UCSD-AML1 (cell line): ENCODE data around the gene C12orf56.
"Not testable (repeated sequence)": the region's sequence is repeated elsewhere in the genome, so short reads cannot be mapped to it uniquely, and the experiment has no call there.

Source experiments
- DNase-seq: peaks from one replicate; lab custom pipeline; 2025; ENCODE audit not compliant: unreplicated experiment; lab: John Stamatoyannopoulos, UW

Gene C12orf56

DNA sequence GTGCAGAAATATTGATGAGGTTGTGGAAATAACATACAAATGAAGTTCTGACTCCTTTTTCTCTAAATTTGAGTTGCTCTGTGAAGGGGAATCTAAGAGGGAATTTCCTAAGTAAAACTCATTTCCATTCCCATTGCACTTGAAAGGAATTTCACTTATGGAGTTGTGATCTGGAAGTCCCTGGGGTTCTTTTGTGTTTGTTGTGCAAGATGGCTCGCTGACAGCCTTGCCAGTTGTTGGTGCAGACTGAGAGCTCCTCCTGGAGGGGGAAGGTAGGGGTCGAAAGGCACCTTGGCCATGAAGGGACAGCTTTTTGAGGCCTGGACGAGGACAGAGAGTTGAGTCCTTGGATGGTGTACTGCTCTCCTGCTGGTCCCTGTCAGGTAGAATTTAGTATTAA, 72.0 kb downstream of the C12orf56 start:
- no peak for DNase-seq

DNA sequence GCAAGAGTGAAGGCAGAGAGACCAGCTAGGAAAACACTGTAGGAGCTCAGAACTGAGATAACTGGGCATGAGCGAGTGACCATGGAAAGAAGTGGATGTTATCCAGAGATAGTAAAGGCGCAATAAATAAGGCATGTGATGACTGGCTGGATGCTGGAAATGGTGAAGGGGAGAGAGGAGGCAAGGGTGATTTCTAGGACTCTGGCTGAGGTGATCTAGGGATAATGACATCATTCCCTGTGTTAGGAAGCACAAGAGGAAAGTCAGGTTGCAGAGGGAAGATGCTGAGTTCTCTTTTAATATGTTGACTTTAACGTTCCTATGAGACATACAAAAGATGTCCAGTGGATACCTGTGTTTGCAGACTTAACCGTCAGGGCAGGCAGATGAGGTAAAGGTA, 78.7 kb downstream of the C12orf56 start:
- no peak for DNase-seq

GRCh38 chr12:64304571-64304970, 86.0 kb downstream of the C12orf56 start:
- no peak for DNase-seq

DNA sequence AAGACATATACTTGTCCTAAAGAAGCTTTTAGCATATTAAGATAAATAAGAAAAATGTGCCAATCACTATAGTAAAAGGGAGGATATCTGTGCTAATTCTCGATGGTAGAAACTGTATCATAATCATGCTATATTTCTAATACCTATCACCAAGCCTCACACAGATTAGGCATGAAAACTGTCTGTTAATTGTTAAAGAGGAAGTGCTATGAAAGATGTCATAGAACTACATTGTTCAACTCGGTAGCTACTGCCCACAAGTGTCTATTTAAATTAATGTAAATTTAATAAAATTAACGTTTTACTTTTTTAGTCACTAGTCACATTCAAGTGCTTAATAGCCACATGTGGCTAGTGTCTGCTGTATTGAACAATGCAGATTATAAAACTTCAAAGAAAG, 90.9 kb downstream of the C12orf56 start:
- DNase-seq, result no peak

- no peak for DNase-seq
Observed at GRCh38 chr12:64296301-64296700, 94.3 kb downstream of the C12orf56 start.

- DNase-seq, result no peak
Observed at GRCh38 chr12:64293654-64294364, 96.7 kb downstream of the C12orf56 start.

DNA sequence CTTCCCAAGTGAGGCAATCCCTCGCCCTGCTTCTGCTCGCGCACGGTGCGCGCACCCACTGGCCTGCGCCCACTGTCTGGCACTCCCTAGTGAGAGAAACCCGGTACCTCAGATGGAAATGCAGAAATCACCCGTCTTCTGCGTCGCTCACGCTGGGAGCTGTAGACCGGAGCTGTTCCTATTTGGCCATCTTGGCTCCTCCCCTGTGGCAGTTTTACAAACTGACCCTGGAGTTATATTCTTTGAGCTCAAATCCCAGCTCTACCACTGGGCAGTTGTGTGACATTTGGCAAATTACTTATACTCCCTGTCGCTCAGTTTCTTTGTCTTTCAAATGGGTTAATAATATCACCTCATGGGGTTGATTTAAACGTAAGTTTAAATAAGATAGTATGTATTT, 97.4 kb downstream of the C12orf56 start:
- DNase-seq, result not testable (repeated sequence)

DNA sequence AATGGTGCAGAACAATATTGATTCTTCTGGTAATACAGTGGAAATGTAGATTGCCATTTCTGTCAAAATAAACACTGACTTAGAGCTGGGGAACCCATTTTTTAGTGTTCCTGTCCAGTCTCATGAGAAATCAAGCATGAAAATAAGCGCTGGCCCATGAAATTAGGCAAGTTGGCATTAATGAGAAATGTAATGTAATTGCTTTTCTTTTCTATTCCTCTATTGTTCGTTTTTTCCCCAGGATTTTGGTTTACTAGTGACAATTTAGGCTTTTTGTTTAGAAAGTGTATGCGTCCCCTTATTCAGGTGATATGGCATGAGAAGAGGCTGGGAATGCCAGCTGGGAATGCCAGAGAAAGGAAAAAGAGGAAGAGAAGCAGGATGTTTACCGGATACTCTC, 104.0 kb downstream of the C12orf56 start:
- no peak for DNase-seq

- DNase-seq, result no peak
Observed at GRCh38 chr12:64284256-64284655, 106.3 kb downstream of the C12orf56 start.

DNA sequence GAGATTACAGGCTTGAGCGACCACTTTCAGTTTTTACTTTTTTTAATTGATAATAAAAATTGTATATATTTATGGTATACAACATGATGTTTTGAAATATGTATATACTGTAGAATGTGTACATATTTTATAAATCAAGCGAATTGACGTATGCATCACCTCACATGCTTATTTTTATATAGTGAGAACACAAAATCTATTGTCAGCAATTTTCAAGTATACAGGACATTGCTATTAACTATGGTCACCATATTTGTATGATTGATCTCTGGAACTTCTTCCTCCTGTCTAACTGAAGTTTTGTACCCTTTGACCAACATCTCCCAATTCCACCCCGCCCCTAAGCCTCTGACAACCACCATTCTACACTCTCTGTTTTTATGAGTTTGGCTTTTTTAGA, 112.1 kb downstream of the C12orf56 start:
- DNase-seq, result no peak

- no peak for DNase-seq
Observed at GRCh38 chr12:64273527-64274403, 116.8 kb downstream of the C12orf56 start.

- DNase-seq, result no peak
Observed at GRCh38 chr12:64270411-64270810, 120.1 kb downstream of the C12orf56 start.

- no peak for DNase-seq
Observed at GRCh38 chr12:64269161-64269560, 121.4 kb downstream of the C12orf56 start.

DNA sequence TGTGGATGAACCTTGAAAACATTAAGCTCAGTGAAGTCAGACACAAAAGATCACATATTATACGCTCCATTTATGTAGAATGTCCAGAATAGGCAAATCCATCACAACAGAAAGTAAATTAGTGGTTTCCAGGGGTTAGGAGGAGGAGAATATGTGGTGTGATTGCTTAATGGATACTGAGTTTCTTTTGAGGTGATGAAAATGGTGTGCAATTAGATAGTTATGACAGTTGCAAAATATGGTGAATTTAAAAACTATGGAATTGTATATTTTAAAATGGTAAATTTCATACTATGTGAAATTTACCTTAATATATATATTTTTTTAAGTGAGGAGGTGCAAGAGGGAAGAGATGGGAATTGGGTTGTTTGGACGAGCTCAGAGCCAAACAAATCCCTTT, 122.1 kb downstream of the C12orf56 start:
- DNase-seq, result no peak

DNA sequence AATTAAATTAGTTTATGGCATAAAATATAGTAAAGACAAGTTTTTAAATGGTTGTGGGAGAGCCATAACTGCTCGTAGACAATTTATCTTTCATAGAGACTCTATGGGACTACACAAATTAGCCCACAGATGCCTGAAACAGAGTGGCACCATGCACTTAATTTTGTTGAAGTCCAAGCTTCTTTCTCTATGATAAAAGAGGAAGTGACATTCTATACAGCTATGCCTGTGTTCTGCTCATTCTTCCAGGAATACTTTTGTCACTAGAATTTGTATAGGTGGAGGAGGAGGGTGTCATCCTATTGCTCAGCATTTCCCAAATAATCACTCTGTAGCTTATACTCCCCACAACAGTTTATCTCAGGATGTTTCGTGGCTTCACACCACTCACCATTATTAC, 124.7 kb downstream of the C12orf56 start:
- DNase-seq, result no peak

DNA sequence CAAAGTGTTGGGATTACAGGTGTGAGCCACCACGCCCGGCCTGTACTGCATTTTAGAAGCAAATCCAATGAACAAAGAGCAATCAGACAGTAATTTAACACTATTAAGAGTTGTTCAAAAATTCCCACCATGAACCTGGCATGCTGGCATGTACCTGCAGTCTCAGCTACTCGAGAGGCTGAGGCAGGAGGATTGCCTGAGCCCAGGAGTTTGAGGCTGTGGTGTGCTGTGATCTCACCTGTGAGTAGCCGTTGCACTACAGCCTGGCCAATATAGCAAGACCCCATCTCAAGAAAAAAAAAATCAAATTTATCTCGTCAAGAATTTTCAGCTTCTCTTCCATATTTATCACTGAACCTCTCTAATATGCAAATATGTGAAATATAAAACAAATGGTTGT, 128.7 kb downstream of the C12orf56 start:
- DNase-seq, result no peak

DNA sequence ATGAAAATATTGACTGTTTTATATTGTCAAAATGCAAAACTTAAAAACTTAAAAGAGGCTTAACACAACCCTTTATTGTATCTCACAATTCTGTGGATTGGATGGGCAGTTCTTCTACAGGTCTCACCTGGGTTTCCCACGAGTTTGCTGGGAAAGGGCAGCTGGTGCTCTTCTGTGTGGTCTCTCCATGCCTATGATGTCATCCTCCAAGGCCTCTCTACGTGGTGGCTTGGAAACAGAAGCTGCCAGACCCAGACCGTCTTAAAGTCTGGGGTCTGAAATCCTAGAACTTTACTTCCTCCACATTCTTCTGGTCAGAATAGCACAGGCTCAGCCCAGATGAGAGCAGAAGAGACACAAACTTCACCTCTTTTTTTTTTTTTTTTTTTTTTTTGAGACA, 132.0 kb downstream of the C12orf56 start:
- no peak for DNase-seq

DNA sequence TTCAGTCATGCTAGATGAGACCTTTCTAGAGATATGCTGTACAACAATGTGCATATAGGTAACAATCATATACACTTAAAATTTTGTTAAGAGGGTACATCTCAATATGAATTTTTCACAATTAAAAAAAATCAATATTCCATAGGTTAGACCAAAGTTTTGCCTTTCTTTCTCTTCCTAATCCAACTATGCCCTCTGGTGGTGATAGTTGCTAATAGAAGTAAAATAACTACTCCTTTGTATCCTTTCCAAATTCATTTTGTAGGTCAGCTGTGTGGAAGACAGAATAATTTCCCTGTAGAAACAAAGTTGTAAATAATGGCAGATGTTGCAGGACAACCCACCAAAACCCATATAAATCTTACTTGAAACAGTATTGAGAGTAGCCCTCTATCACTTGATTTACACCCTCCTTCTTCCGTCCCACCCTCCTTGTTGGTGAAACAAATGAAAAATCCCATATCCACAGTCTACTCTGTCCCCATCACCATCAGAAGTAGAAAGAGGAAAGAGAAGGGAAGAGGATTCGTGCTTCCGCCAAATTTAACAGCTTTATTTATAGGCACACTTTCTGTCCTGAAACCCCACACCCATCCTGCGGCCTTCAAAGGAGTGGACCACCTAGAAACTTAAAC, 134.3 kb downstream of the C12orf56 start:
- no peak for DNase-seq

GRCh38 chr12:64255249-64255648, 135.3 kb downstream of the C12orf56 start:
- DNase-seq, result no peak

DNA sequence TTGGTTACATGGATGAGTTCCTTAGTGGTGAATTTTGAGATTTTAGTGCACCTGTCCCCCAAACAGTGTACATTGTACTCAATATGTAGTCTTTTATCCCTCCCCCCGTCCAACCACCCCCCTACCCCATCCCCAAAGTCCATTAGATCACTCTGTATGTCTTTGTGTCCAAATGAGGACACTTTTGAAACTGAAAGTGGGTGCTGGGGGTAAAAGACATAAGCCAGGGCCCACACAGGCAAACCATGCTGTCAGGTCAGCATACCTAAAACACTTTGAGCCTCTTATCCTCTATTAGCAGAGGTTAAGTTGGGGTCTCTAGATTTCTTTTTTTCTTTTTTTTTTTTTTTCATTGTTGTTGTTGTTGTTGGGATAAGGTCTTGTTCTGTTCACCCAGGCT, 137.2 kb downstream of the C12orf56 start:
- no peak for DNase-seq

GRCh38 chr12:64252681-64253080, 137.9 kb downstream of the C12orf56 start:
- DNase-seq, result no peak

DNA sequence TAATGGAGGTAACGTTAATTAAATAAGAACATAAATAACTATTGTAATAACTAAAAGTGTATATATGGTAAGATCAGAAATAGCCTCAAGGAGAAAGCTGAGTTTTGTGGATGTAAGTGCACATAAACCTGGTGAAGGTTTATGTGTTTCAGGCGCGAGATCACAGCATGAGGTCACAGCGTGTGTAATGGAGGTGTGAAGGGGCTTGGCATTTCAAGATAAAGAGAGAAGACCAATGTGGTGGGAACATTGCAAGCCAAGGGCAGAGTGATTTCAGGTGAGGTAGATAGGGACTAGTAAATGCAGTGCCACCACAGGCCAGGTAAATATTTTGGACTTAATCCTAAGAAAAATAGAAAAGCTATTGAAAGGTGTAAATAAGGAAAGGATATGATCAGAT, 146.7 kb downstream of the C12orf56 start:
- DNase-seq, result no peak
